Activated CD4-positive, alpha-beta T cell treated with anti-CD3 and anti-CD28 coated beads, Interleukin-2, amount 10 ng/mL, durations not matched to agents 24 days and 14 days (primary cell): ENCODE results near the gene IGF2BP3. TPM values are rescaled to one million over a fixed set of nuclear protein-coding genes. Genes with fewer than 3 reads are reported as not detected.
A peak's percentile ranks its signal among the peaks of the same experiment; 100 is the strongest.

ENCODE experiments used
- DNase-seq: peaks from one replicate; pipeline ENCODE4 v3.0.0; 2022
- H3K27ac Mint-ChIP-seq: one replicate; pipeline ENCODE4 v1.8.0; 2022; ENCODE audit warnings: mild to moderate bottlenecking, mixed read lengths
- H3K27me3 Mint-ChIP-seq: one replicate; pipeline ENCODE4 v1.8.0; 2022; ENCODE audit warnings: mixed read lengths
- H3K36me3 Mint-ChIP-seq: one replicate; pipeline ENCODE4 v1.8.0; 2022; ENCODE audit warnings: low read depth, mild to moderate bottlenecking, mixed read lengths
- H3K4me1 Mint-ChIP-seq: one replicate; pipeline ENCODE4 v1.8.0; 2021; ENCODE audit warnings: mixed read lengths
- H3K4me3 Mint-ChIP-seq: one replicate; pipeline ENCODE4 v1.8.0; 2022; ENCODE audit warnings: mild to moderate bottlenecking, moderate library complexity, mixed read lengths
- H3K9me3 Mint-ChIP-seq: one replicate; pipeline ENCODE4 v1.8.0; 2021; ENCODE audit warnings: mixed read lengths
- intact Hi-C: fragments of 100-400 bp; cut with micrococcal nuclease; formaldehyde crosslinking; loops from one replicate; pipeline ENCODE4 v1.15.1; 2023
- total RNA-seq: library from RNA; stranded (reverse); gene quantifications from 2 replicates; pipeline ENCODE4 v1.2.3, GENCODE V29; 2022

IGF2BP3 gene
- total RNA-seq, 1 donor from 2014 or later: 2.2 TPM

DNA sequence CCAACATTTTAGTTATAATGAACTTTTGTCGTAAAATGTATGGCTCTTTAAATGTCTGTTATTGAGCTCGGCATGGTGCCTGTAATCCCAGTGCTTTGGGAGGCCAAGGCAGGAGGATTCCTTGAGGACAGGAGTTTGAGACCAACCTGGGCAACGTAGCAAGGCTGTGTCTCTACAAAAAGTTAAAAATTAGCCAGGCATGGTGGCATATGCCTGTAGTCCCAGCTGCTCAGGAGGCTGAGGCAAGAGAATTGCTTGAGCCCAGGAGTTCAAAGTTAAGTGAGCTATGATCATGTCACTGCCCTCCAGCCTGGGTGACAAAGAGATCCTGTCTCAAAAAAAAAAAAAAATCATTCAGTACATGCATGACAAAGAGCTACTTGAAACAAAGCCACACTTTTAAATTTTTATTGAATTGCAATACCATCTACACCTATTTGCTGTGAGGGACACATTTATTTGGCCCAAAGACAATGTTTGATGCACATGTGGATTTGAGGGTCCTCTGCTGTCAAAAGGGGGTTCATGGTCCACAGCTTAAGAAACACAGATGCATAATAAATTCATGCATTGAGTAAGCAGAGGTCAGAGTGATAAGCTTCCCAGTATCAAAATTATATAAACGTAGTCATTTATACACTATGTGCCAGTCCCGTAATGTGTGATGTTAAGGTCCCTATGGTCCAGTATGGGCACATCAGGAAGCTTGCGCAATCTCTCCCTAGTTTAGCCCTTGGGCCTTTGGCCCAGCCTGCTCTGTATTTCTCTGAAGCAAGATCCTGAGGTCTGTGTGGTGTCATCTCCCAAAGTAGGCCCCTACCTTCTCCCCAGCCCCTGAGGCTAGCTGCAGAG, 175.5 kb downstream of the IGF2BP3 start:
- Mint-ChIP-seq H3K9me3 (peaks cover 9% of the 10 kb centered on the region), H3K27me3 (no peaks in the 10 kb centered on the region), H3K4me3 (no peak overlapping the region), H3K36me3 (peaks cover 4% of the 10 kb centered on the region), H3K27ac (no peak overlapping the region), H3K4me1 (peaks cover 8% of the 10 kb centered on the region)
- intact Hi-C loops: loop anchor here (5.0 kb wide), 1 partner anchor 1833 kb away; the partner anchor contains the start of gene CYCS
- DNase-seq: no peak

DNA sequence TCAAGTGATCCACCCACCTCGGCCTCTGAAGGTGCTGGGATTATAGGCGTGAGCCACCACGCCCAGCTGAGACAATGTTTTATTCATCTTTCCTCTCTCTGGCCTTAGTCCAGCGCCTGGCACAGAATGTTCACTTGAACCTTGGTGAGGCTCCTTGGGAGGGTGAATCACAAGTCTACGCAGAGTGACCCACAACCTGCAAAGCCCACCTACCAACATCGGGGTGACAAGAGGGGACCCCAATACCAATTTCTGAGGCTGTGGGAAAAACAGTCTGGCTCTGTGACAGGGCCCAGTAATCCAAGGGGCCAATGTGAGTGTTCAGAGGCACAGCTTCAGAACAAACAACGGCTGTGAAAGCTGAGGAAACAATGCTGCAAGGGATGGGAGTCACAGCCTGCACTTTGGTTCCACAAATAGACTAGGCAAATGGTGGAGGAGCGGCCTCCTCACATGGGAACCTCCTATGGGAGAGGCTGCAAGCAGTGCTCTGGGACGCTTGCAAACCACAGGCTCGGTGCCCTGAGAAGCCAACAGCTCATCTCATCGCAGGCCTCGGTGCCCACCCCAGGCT, 176.7 kb downstream of the IGF2BP3 start:
- Mint-ChIP-seq H3K27ac (no peak overlapping the region), H3K27me3 (no peaks in the 10 kb centered on the region), H3K9me3 (peaks cover 5% of the 10 kb centered on the region), H3K4me1 (peaks cover 4% of the 10 kb centered on the region), H3K36me3 (no peaks in the 10 kb centered on the region), H3K4me3 (no peak overlapping the region)
- DNase-seq: no peak
- intact Hi-C loops: no loop called here

DNA sequence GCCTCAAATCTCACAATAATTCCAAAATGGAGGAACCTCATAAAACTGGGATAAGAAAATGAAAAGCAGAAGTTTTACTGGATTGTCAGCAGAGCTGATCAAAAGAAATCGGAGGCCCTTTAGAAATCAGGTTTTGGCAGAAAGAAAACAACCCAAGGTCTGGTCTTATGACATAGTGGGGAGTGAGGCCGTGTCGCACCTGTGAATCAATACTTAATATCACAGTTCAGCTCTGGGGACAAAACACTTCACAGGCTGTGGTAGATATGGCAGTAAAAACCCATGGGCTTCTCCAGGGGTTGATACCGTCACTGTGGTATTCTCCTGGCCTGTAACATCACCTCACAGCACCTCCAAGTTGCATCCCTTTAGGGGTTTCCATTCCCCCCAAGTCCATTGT, 177.7 kb downstream of the IGF2BP3 start:
- Mint-ChIP-seq H3K9me3 (no peaks in the 10 kb centered on the region), H3K4me1 (peaks cover 9% of the 10 kb centered on the region), H3K27ac (no peak overlapping the region), H3K36me3 (no peaks in the 10 kb centered on the region), H3K4me3 (no peak overlapping the region), H3K27me3 (no peaks in the 10 kb centered on the region)
- DNase-seq: no peak
- intact Hi-C loops: no loop called here

- Mint-ChIP-seq H3K27ac (no peak overlapping the region), H3K4me3 (no peak overlapping the region), H3K27me3 (no peaks in the 10 kb centered on the region), H3K9me3 (no peaks in the 10 kb centered on the region), H3K36me3 (no peaks in the 10 kb centered on the region), H3K4me1 (peaks cover 10% of the 10 kb centered on the region)
- no peak for DNase-seq
- intact Hi-C loops: no loop called here
These were observed 178.2 kb downstream of the IGF2BP3 start for GRCh38 chr7:23291957-23292560.

- no peaks in the 10 kb centered on the region for H3K36me3 Mint-ChIP-seq
- intact Hi-C loops: no loop called here
- no peak for DNase-seq
- no peak overlapping the region for H3K4me3 Mint-ChIP-seq
- no peaks in the 10 kb centered on the region for H3K27me3 Mint-ChIP-seq
- H3K4me1 Mint-ChIP-seq: peaks cover 10% of the 10 kb centered on the region
- H3K27ac Mint-ChIP-seq: no peak overlapping the region
- H3K9me3 Mint-ChIP-seq: no peaks in the 10 kb centered on the region
These were observed 179.3 kb downstream of the IGF2BP3 start for GRCh38 chr7:23290993-23291392.

GRCh38 chr7:23287612-23288011, 182.7 kb downstream of the IGF2BP3 start:
- Mint-ChIP-seq H3K27ac (no peak overlapping the region), H3K4me3 (no peak overlapping the region), H3K36me3 (no peaks in the 10 kb centered on the region), H3K9me3 (no peaks in the 10 kb centered on the region), H3K4me1 (peaks cover 13% of the 10 kb centered on the region), H3K27me3 (no peaks in the 10 kb centered on the region)
- DNase-seq: peak; percentile 61
- intact Hi-C loops: no loop called here

DNA sequence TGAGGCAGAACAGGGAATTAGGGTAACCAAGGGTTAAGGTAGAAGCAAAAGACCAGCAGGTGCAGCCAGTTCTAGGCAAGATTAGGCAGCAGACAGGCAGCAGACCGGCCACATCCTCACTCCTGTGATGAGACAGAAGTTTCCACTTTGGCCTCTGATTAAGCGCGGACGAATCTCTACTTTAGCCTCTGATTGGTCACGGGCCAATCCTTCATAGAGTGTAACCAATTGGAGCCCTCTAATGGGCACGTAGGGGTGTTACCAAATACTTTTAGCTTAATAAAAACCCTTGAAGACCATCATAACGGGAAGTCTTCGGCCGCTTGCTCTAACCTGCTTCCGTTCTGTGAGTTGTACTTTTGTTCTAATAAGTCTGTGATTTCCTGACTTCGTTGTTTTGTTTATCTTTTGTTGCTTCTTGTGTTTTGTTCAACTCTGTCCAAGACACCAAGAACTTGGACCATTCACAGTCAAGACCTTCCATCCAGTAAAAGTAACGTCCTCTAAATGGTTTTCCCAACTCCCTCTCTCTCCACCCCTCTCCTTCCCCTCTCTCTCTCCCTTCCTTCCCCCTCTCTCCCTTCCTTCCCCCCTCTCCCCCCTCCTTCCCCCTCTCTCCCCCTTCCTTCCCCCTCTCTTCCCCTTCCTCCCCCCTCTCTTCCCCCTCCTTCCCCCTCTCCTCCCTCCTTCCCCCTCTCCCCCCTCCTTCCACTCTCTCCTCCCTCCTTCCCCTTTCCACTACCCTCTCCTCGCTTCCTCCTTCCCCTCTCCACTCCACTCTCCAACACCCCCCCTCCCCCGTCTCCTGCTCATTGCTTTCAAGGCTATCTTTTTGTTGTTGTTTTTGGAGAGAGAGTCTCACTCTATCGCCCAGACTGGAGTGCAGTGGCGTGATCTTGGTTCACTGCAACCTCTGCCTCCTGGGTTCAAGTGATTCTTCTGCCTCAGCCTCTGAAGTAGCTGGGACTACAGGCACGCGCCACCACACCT, 184.3 kb downstream of the IGF2BP3 start:
- intact Hi-C loops: no loop called here
- Mint-ChIP-seq H3K4me3 (no peak overlapping the region), H3K9me3 (no peaks in the 10 kb centered on the region), H3K36me3 (no peaks in the 10 kb centered on the region), H3K27ac (no peak overlapping the region), H3K4me1 (peaks cover 13% of the 10 kb centered on the region), H3K27me3 (no peaks in the 10 kb centered on the region)
- no peak for DNase-seq

- peaks cover 13% of the 10 kb centered on the region for H3K4me1 Mint-ChIP-seq
- no peaks in the 10 kb centered on the region for H3K27me3 Mint-ChIP-seq
- H3K36me3 Mint-ChIP-seq: no peaks in the 10 kb centered on the region
- H3K27ac Mint-ChIP-seq: no peak overlapping the region
- no peaks in the 10 kb centered on the region for H3K9me3 Mint-ChIP-seq
- H3K4me3 Mint-ChIP-seq: no peak overlapping the region
- intact Hi-C loops: no loop called here
- DNase-seq: no peak
These were observed 185.4 kb downstream of the IGF2BP3 start for GRCh38 chr7:23284871-23285270.

- intact Hi-C loops: no loop called here
- Mint-ChIP-seq H3K4me1 (peaks cover 9% of the 10 kb centered on the region), H3K9me3 (no peaks in the 10 kb centered on the region), H3K27ac (no peak overlapping the region), H3K4me3 (no peak overlapping the region), H3K36me3 (no peaks in the 10 kb centered on the region), H3K27me3 (no peaks in the 10 kb centered on the region)
- no peak for DNase-seq
These were observed 187.2 kb downstream of the IGF2BP3 start for GRCh38 chr7:23283086-23283485.

GRCh38 chr7:23279819-23280525, 190.3 kb downstream of the IGF2BP3 start:
- H3K27ac Mint-ChIP-seq: no peak overlapping the region

DNA sequence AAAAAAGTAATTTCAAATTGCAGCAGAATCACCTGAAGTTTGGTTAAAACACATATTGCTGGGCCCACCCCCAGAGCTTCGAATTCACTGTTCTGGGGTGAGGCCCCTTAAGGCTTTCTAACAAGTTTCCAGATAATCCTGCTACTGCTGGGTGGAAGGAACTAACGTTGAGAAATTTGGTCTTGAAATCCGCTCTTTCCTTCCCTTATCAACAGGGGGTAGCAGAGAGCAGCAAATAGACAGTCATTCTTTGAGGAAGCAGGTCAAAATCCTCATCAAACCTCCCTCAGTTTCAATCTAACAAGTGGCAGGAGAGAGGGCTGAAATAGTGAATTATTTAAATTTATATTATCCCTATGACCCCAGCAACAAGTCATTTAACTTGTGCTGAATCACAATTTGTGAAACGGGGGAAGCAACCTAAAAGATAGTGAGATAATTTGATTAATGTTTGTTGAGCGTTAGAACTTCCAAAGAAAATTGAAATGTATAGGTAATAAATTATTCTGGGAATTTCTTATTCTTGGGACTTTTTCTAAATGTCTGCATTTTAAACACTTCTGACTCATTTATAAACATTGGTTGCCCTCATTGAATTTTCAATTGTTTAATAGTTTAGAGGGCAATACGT, 192.8 kb downstream of the IGF2BP3 start:
- Mint-ChIP-seq H3K27ac (no peak overlapping the region), H3K4me3 (no peak overlapping the region), H3K27me3 (peaks cover 1% of the 10 kb centered on the region), H3K9me3 (no peaks in the 10 kb centered on the region), H3K36me3 (no peaks in the 10 kb centered on the region), H3K4me1 (peaks cover 14% of the 10 kb centered on the region)
- intact Hi-C loops: loop anchor here (2.0 kb wide), 2 partner anchors 69 to 79 kb away; no protein-coding TSS in a partner anchor
- peak; percentile 86 for DNase-seq

More at GRCh38 chr7:23279819-23280525, 190.3 kb downstream of the IGF2BP3 start:
- H3K9me3 Mint-ChIP-seq: no peaks in the 10 kb centered on the region
- H3K36me3 Mint-ChIP-seq: no peaks in the 10 kb centered on the region
- intact Hi-C loops: no loop called here
- H3K27me3 Mint-ChIP-seq: peaks cover 1% of the 10 kb centered on the region
- no peak for DNase-seq
- peaks cover 4% of the 10 kb centered on the region for H3K4me1 Mint-ChIP-seq
- H3K4me3 Mint-ChIP-seq: no peak overlapping the region

- no peaks in the 10 kb centered on the region for H3K36me3 Mint-ChIP-seq
- H3K27ac Mint-ChIP-seq: peak overlapping the region; percentile 41
- H3K4me3 Mint-ChIP-seq: no peak overlapping the region
- no peaks in the 10 kb centered on the region for H3K9me3 Mint-ChIP-seq
- DNase-seq: no peak
- H3K4me1 Mint-ChIP-seq: peaks cover 18% of the 10 kb centered on the region
- peaks cover 4% of the 10 kb centered on the region for H3K27me3 Mint-ChIP-seq
- intact Hi-C loops: loop anchor here (2.0 kb wide), 2 partner anchors 70 to 80 kb away; no protein-coding TSS in a partner anchor
These were observed 193.3 kb downstream of the IGF2BP3 start for GRCh38 chr7:23276947-23277346.
